Measurements from ENCODE around the gene HOXA6. TPM values are rescaled to one million over a fixed set of nuclear protein-coding genes. Genes with fewer than 3 reads are reported as not detected.

The HOXA6 gene
- total RNA-seq, 8 experiments from 2014 or later: 4.4 to 52.8 (median 23.7) TPM

DNA sequence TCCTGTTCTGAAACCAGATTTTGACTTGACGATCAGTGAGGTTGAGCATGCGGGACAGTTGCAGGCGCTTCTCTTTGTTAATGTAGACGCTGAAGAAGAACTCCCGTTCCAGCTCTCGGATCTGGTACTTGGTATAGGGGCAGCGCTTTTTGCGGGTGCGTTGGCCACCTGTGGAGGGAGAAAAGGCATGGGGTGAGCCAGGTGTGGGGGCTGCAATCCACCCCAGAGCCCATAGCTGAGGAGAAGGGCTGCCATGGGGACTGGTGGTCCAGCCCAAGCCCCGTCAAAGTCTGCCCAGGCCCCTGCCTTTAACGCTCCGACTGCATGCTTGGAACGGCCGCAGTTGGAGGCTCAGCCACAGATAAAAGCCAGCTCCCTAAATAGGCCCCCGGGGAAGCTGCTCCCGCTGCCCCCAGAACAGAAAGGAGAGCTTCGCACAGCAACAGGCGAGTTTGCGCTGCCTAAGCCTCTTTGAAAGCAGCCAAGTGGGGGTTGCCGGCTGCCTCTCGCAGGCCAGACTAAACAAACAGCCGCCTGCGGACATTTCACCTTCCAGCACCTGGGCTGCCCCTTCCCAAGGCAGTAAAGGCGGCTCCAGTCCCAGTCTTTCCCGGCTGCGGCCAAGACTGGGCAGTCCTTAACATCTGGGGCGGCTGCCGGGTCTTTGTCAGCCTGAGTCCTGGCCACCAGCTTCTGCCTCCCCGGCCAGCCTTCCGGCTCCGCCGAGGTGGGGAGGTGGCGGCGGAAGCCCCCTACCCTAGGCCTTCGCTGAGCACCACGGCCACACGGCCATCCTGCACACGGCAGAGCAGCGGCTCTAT lies 35.5 kb upstream of the HOXA6 start:
- Histone ChIP-seq H3K4me3 (peak overlapping the region in 1 of 5 donors; percentile 27), H3K4me1 (replicated peaks in 1 of 2) (peaks cover 0 to 7% of the 10 kb centered on the region in 2 donors), H3K27ac (no peak overlapping the region)
- WGBS, 10 experiments: 0 to 12% (median 5%) methylated on average over 4 to 27 of the region's 39 CpGs; no CpG with 5 or more reads in 1 of the 10 experiments
- ATAC-seq (replicated peaks in 6 of 8): peak in 3 of 8 experiments; percentile 1 to 15 (median 2)
- in situ Hi-C loops (cut with MboI; ENCODE audit: low pct_unique_long_range_greater_than_20kb in 2 of 9, low sequenced_read_pairs in 9 of 9, unreplicated experiment in 9 of 9): loop anchor here in 6 of 9 experiments (25.0 kb wide), 5 partner anchors 604 to 1321 kb away; no protein-coding TSS in a partner anchor

DNA sequence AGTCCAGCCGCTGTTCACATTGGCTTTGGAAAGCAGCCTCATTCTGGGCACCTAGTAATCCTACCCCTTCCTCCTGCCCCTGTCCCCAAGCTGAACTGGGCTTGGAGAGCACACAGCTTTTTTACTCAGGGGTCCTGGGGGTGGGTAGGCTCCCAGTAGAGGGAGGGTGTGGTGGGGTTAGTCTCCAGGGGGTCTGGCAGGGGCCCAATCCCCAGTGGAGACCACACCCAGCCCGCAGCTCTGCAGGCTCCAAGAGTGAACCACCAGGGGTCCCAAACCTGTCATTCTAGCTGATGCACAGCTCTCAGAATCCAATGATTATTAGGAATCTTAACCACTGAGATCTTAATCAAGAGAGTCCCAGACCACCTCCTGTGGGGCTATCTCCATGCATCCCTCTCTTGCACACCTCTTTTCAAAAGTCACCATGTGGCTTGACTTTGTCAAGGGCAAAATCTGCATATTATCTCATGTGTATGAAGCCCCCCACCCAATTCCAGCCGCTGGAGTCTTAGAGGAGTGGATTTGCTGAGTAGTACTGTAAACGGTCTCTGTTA lies 34.8 kb upstream of the HOXA6 start:
- Histone ChIP-seq H3K27ac (no peak overlapping the region), H3K4me3 (no peak overlapping the region), H3K4me1 (replicated peaks in 1 of 2) (peaks cover 0 to 7% of the 10 kb centered on the region in 2 donors)
- in situ Hi-C loops (cut with MboI; ENCODE audit: low pct_unique_long_range_greater_than_20kb in 2 of 9, low sequenced_read_pairs in 9 of 9, unreplicated experiment in 9 of 9): loop anchor here in 6 of 9 experiments (25.0 kb wide), 5 partner anchors 605 to 1320 kb away; no protein-coding TSS in a partner anchor
- WGBS, 10 experiments: 6 to 60% (median 19%) methylated on average over 1 to 4 of the region's 4 CpGs; no CpG with 5 or more reads in 4 of the 10 experiments
- no peak for ATAC-seq (replicated peaks in 6 of 8)

- 19 to 100% (median 26%) methylated on average over 1 to 4 of the region's 4 CpGs; no CpG with 5 or more reads in 5 of the 10 experiments for WGBS, 10 experiments
- Histone ChIP-seq H3K4me1 (replicated peaks in 1 of 2) (peaks cover 0 to 7% of the 10 kb centered on the region in 2 donors), H3K4me3 (no peak overlapping the region), H3K27ac (no peak overlapping the region)
- no peak for ATAC-seq (replicated peaks in 6 of 8)
- in situ Hi-C loops (cut with MboI; ENCODE audit: low pct_unique_long_range_greater_than_20kb in 2 of 9, low sequenced_read_pairs in 9 of 9, unreplicated experiment in 9 of 9): loop anchor here in 6 of 9 experiments (25.0 kb wide), 5 partner anchors 605 to 1320 kb away; no protein-coding TSS in a partner anchor
Observed at GRCh38 chr7:27181795-27182275, 34.3 kb upstream of the HOXA6 start.

GRCh38 chr7:27180431-27181420 lies 33.2 kb upstream of the HOXA6 start:
- H3K4me1 ChIP-seq (replicated peaks in 1 of 2): peaks cover 0 to 7% of the 10 kb centered on the region in 2 donors
- in situ Hi-C loops (cut with MboI; ENCODE audit: low pct_unique_long_range_greater_than_20kb in 2 of 9, low sequenced_read_pairs in 9 of 9, unreplicated experiment in 9 of 9): loop anchor here in 6 of 9 experiments (25.0 kb wide), 5 partner anchors 607 to 1318 kb away; no protein-coding TSS in a partner anchor
- no peak overlapping the region for H3K27ac ChIP-seq
- 20 to 85% (median 49%) methylated on average over 1 to 5 of the region's 12 CpGs; no CpG with 5 or more reads in 2 of the 10 experiments for WGBS, 10 experiments
- H3K4me3 ChIP-seq: no peak overlapping the region
- ATAC-seq (replicated peaks in 6 of 8): no peak

DNA sequence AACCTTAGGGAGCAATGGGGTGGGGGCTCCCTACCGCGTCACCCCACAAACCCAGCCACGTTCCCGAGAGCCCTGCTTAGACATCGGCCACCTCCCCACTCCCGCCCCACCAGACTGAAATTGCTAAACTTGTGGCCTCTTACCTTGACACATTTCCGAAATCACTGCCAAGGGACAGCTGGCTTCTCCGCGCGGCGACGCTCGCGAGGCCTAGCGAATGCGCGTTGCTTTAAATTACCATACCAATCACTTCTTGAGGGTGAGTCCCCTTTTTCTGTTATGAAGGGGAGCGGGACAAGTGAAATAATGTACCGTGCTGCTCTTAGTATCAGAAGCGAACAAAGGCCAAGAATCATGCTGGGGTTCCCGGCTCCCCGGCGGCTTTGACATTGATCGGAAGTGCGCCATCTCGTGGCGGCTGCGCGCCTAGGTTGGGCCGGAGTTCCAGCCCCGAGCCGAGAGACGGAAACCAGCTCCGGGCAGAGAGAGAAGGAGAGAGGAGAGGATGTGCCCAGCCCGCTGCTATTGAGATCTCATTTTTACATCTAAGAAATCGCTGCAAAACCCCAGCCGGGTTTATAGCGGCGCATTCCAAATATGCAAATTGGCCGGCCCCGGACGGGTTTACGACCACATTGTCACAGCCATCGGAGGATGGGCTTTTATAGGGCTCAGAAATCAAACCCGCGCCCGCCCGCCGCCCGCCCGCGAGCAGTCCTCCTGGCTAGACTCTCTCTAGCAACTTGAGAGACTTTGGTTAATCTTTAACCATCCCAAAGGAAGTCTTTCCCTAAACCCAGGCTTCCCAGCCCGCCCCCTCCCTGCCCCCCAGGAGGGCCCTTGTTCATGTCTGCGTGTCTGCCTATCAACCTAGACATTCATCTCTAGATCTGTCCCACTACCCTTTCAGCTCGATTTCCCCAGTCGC lies 32.2 kb upstream of the HOXA6 start:
- in situ Hi-C loops (cut with MboI; ENCODE audit: low pct_unique_long_range_greater_than_20kb in 2 of 9, low sequenced_read_pairs in 9 of 9, unreplicated experiment in 9 of 9): loop anchor here in 7 of 9 experiments (10.0 to 25.0 kb wide), 6 partner anchors 608 to 1317 kb away; no protein-coding TSS in a partner anchor
- no peak overlapping the region for H3K27ac ChIP-seq
- peak overlapping the region in 3 of 5 donors; percentile 6 to 34 (median 25) for H3K4me3 ChIP-seq
- 0 to 26% (median 7%) methylated on average over 1 to 30 of the region's 56 CpGs; no CpG with 5 or more reads in 2 of the 10 experiments for WGBS, 10 experiments
- ATAC-seq (replicated peaks in 6 of 8): peak; percentile 50 to 86 (median 81)
- H3K4me1 ChIP-seq (replicated peaks in 1 of 2): peaks cover 0 to 7% of the 10 kb centered on the region in 2 donors

DNA sequence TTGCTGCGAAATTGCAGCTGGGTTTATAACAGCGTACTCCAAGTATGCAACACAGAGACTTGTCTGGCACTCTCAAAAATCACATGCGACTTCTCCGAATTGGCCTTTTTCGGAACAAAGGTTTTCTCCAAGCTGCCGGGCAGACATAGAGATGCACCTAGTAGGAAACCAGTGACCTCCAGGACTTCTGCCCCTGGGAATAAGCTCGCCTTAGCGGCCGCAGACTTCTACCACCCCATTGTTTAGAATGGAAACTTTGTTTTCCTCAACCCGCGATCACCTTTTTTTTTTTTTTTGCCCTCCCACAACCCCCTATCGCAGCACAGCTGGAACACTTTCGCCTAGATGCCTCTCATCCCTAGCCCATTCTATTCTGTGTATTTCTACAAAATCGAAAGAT lies 31.5 kb upstream of the HOXA6 start:
- in situ Hi-C loops (cut with MboI; ENCODE audit: low pct_unique_long_range_greater_than_20kb in 2 of 9, low sequenced_read_pairs in 9 of 9, unreplicated experiment in 9 of 9): loop anchor here in 7 of 9 experiments (10.0 to 25.0 kb wide), 6 partner anchors 608 to 1317 kb away; no protein-coding TSS in a partner anchor
- no peak overlapping the region for H3K27ac ChIP-seq
- no peak overlapping the region for H3K4me3 ChIP-seq
- 0 to 20% (median 13%) methylated on average over 1 to 14 of the region's 14 CpGs for WGBS, 10 experiments
- ATAC-seq (replicated peaks in 6 of 8): no peak
- H3K4me1 ChIP-seq (replicated peaks in 1 of 2): peaks cover 0 to 5% of the 10 kb centered on the region in 2 donors

- H3K4me3 ChIP-seq: no peak overlapping the region
- in situ Hi-C loops (cut with MboI; ENCODE audit: low pct_unique_long_range_greater_than_20kb in 2 of 9, low sequenced_read_pairs in 9 of 9, unreplicated experiment in 9 of 9): loop anchor here in 7 of 9 experiments (10.0 to 25.0 kb wide), 6 partner anchors 609 to 1316 kb away; no protein-coding TSS in a partner anchor
- 0 to 80% (median 26%) methylated on average over 1 to 6 of the region's 6 CpGs for WGBS, 10 experiments
Observed at GRCh38 chr7:27178366-27178765, 30.8 kb upstream of the HOXA6 start.

GRCh38 chr7:27177795-27178320 lies 30.3 kb upstream of the HOXA6 start:
- 0 to 60% (median 14%) methylated on average over 1 to 5 of the region's 5 CpGs for WGBS, 10 experiments
- no peaks in the 10 kb centered on the region for H3K4me1 ChIP-seq (replicated peaks in 1 of 2)
- no peak overlapping the region for H3K27ac ChIP-seq
- ATAC-seq (replicated peaks in 6 of 8): no peak
- in situ Hi-C loops (cut with MboI; ENCODE audit: low pct_unique_long_range_greater_than_20kb in 2 of 9, low sequenced_read_pairs in 9 of 9, unreplicated experiment in 9 of 9): loop anchor here in 7 of 9 experiments (10.0 to 25.0 kb wide), 6 partner anchors 609 to 1316 kb away; no protein-coding TSS in a partner anchor
- H3K4me3 ChIP-seq: no peak overlapping the region

More at GRCh38 chr7:27178366-27178765, 30.8 kb upstream of the HOXA6 start:
- peak in 1 of 8 experiments; percentile 1 for ATAC-seq (replicated peaks in 6 of 8)
- H3K4me1 ChIP-seq (replicated peaks in 1 of 2): peaks cover 0 to 3% of the 10 kb centered on the region in 2 donors
- no peak overlapping the region for H3K27ac ChIP-seq

- in situ Hi-C loops (cut with MboI; ENCODE audit: low pct_unique_long_range_greater_than_20kb in 2 of 9, low sequenced_read_pairs in 9 of 9, unreplicated experiment in 9 of 9): loop anchor here in 7 of 9 experiments (10.0 to 25.0 kb wide), 6 partner anchors 610 to 1315 kb away; no protein-coding TSS in a partner anchor
- ATAC-seq (replicated peaks in 6 of 8): no peak
- H3K27ac ChIP-seq: no peak overlapping the region
- H3K4me1 ChIP-seq (replicated peaks in 1 of 2): no peaks in the 10 kb centered on the region
- H3K4me3 ChIP-seq: no peak overlapping the region
- 0 to 47% (median 10%) methylated on average over 1 to 9 of the region's 22 CpGs for WGBS, 10 experiments
Observed at GRCh38 chr7:27176962-27177794, 29.6 kb upstream of the HOXA6 start.

DNA sequence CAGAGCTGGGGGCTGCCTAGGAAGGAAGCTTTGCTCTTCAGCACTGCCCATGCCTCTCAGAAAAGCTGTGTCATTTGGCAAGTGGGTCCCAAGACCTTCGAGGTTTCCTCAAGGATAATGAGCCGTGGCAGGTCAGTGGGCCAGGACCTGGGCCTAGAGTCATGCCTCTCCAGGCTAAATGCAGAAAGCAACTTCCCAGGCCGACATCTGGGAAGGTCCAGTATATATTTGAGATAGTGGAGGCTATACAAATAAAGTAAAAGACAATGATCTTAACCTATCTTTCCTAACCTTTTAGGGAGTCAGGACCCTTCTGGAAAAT lies 28.9 kb upstream of the HOXA6 start:
- Histone ChIP-seq H3K4me3 (no peak overlapping the region), H3K27ac (no peak overlapping the region), H3K4me1 (replicated peaks in 1 of 2) (no peaks in the 10 kb centered on the region)
- in situ Hi-C loops (cut with MboI; ENCODE audit: low pct_unique_long_range_greater_than_20kb in 2 of 9, low sequenced_read_pairs in 9 of 9, unreplicated experiment in 9 of 9): loop anchor here in 7 of 9 experiments (10.0 to 25.0 kb wide), 6 partner anchors 611 to 1314 kb away; no protein-coding TSS in a partner anchor
- 0 to 60% (median 40%) methylated on average over 1 to 3 of the region's 3 CpGs; no CpG with 5 or more reads in 4 of the 10 experiments for WGBS, 10 experiments
- no peak for ATAC-seq (replicated peaks in 6 of 8)
